HCT116 (cell line): ENCODE data around the gene MEAK7. TPM values are rescaled to one million over a fixed set of nuclear protein-coding genes. Genes with fewer than 3 reads are reported as not detected.

Source experiments
- ATAC-seq: fragments of 200-7000 bp; cut with Tn5 transposase; 2 replicates; pipeline ENCODE4 v1.9.1; 2020; ENCODE audit warnings: mild to moderate bottlenecking, moderate library complexity
- BruUV-seq: library from RNA; stranded (reverse); fragments of 400-500 nt; replicated peaks from 2 replicates; lab custom pipeline; 2021; lab: Mats Ljungman, UMichigan
- CTCF ChIA-PET: fragments of 300-600 bp; sonication (Branson Sonifier 250); formaldehyde crosslinking; loops from one replicate; lab custom pipeline; 2021; ENCODE audit warnings: antibody characterized with exemption; lab: Charles Lee
- POLR2A ChIA-PET: fragments of 300-600, 350-600 bp; sonication (Branson Sonifier 250); formaldehyde crosslinking; loops from one replicate; lab custom pipeline; 2021; ENCODE audit warnings: antibody characterized with exemption; lab: Charles Lee
- RAD21 ChIA-PET, 2 experiments: fragments of 300-600 bp; sonication (Branson Sonifier 250); formaldehyde crosslinking; loops; one replicate each; lab custom pipeline; 2023; ENCODE audit warnings: low total read pairs in 2 of 2; ENCODE audit not compliant: uncharacterized antibody in 2 of 2, unreplicated experiment in 2 of 2, low non-redundant PET in 1 of 2; lab: Charles Lee
- DNase-seq: peaks from one replicate; pipeline ENCODE4 v3.0.0-alpha.2; 2010; ENCODE audit warnings: low read depth, low spot score
- H2AFZ ChIP-seq: fragments of 200-600 bp; shearing (Covaris generic), sonication (generic); 2 replicates; pipeline ENCODE4 v1.6.1; 2017; ENCODE audit warnings: low read depth, mixed run types, mixed read lengths, antibody characterized with exemption, low read length; ENCODE audit not compliant: poor library complexity, severe bottlenecking
- H3K27ac ChIP-seq: 2 replicates; pipeline ENCODE4 v1.5.1; 2012; ENCODE audit warnings: low read depth, low read length
- H3K27me3 ChIP-seq: fragments of 200-600 bp; sonication (generic); 2 replicates; pipeline ENCODE4 v1.6.1; 2016; ENCODE audit warnings: mixed run types, low read length, mixed read lengths; ENCODE audit not compliant: insufficient read depth
- H3K36me3 ChIP-seq, 2 experiments: fragments of 200-500 bp in 1 of 2; fragments of 200-600 bp in 1 of 2; sonication (Bioruptor generic) in 1 of 2; sonication (generic) in 1 of 2; 2 replicates each; pipeline versions ENCODE4 v1.5.1 to v1.6.1; 2014 to 2016; ENCODE audit warnings: low read length in 2 of 2, inconsistent platforms in 1 of 2, mixed read lengths in 1 of 2, mixed run types in 1 of 2; ENCODE audit not compliant: insufficient read depth in 2 of 2, control insufficient read depth in 1 of 2
- H3K4me1 ChIP-seq, 2 experiments: fragments of 200-600 bp in 1 of 2; sonication (generic) in 1 of 2; 2 replicates each; pipeline versions ENCODE4 v1.5.1 to v1.6.1; 2012 to 2017; ENCODE audit warnings: low read length in 2 of 2, inconsistent platforms in 1 of 2, mild to moderate bottlenecking in 1 of 2, mixed read lengths in 1 of 2, mixed run types in 1 of 2, moderate library complexity in 1 of 2; ENCODE audit not compliant: insufficient read depth in 2 of 2, control insufficient read depth in 1 of 2
- H3K4me2 ChIP-seq: fragments of 200-600 bp; sonication (generic); 2 replicates; pipeline ENCODE4 v1.6.1; 2017; ENCODE audit warnings: mixed run types, low read length, mixed read lengths
- H3K4me3 ChIP-seq, 2 experiments: fragments of 200-600 bp in 1 of 2; sonication (generic) in 1 of 2; replicated peaks in 1 of 2; 2 replicates each; pipeline ENCODE4 v1.5.1; 2011 to 2016; ENCODE audit warnings: low read length in 2 of 2, control low read depth in 1 of 2, low read depth in 1 of 2, mild to moderate bottlenecking in 1 of 2, mixed read lengths in 1 of 2, mixed run types in 1 of 2
- H3K79me2 ChIP-seq: fragments of 200-600 bp; sonication (generic); 2 replicates; pipeline ENCODE4 v1.6.1; 2017; ENCODE audit warnings: mild to moderate bottlenecking, mixed run types, low read length, moderate library complexity, mixed read lengths; ENCODE audit not compliant: insufficient read depth
- H3K9ac ChIP-seq: fragments of 200-600 bp; sonication (generic); 2 replicates; pipeline ENCODE4 v1.6.1; 2016; ENCODE audit warnings: low read length, mixed read lengths
- H3K9me2 ChIP-seq: fragments of 200-600 bp; sonication (generic), shearing (Covaris generic); 2 replicates; pipeline ENCODE4 v1.6.1; 2017; ENCODE audit warnings: mixed run types, mild to moderate bottlenecking, moderate library complexity; ENCODE audit not compliant: insufficient read depth
- H3K9me3 ChIP-seq, 2 experiments: fragments of 200-500 bp in 1 of 2; fragments of 200-600 bp in 1 of 2; sonication (Bioruptor generic) in 1 of 2; sonication (generic) in 1 of 2; 2 replicates each; pipeline ENCODE4 v1.6.1; 2014 to 2017; ENCODE audit warnings: low read length in 2 of 2, mixed read lengths in 2 of 2, inconsistent platforms in 1 of 2, low read depth in 1 of 2, mild to moderate bottlenecking in 1 of 2, mixed run types in 1 of 2, moderate library complexity in 1 of 2; ENCODE audit not compliant: control insufficient read depth in 1 of 2, insufficient read depth in 1 of 2
- H4K20me1 ChIP-seq: fragments of 200-600 bp; sonication (generic), shearing (Covaris generic); 2 replicates; pipeline ENCODE4 v1.6.1; 2017; ENCODE audit warnings: mixed run types, mild to moderate bottlenecking, moderate library complexity; ENCODE audit not compliant: insufficient read depth
- ATF3 ChIP-seq: IDR thresholded peaks from 2 replicates; pipeline ENCODE4 v1.6.1; 2012
- CEBPB ChIP-seq: IDR thresholded peaks from 2 replicates; pipeline ENCODE4 v1.6.1; 2012; ENCODE audit warnings: low read depth
- ELF1 ChIP-seq: IDR thresholded peaks from 2 replicates; pipeline ENCODE4 v1.6.1; 2012; ENCODE audit warnings: low read depth, borderline replicate concordance
- EZH2 ChIP-seq: fragments of 200-600 bp; sonication (generic); IDR thresholded peaks from 2 replicates; pipeline ENCODE4 v1.6.1; 2017; ENCODE audit warnings: antibody characterized with exemption, mixed run types
- MAX ChIP-seq: IDR thresholded peaks from 2 replicates; pipeline ENCODE4 v1.6.1; 2012
- POLR2A ChIP-seq: IDR thresholded peaks from 2 replicates; pipeline ENCODE4 v1.7.0; 2011; ENCODE audit warnings: borderline replicate concordance; ENCODE audit not compliant: insufficient read depth, insufficient read length; ENCODE audit errors: extremely low read depth
- POLR2AphosphoS5 ChIP-seq: IDR thresholded peaks from 2 replicates; pipeline ENCODE4 v1.6.1; 2011; ENCODE audit warnings: mild to moderate bottlenecking, low read depth, low read length, moderate library complexity
- REST ChIP-seq: IDR thresholded peaks from 2 replicates; pipeline ENCODE4 v1.6.1; 2012; ENCODE audit warnings: low read depth
- SIN3A ChIP-seq: IDR thresholded peaks from 2 replicates; pipeline ENCODE4 v1.6.1; 2012; ENCODE audit warnings: low read depth
- SP1 ChIP-seq: IDR thresholded peaks from 2 replicates; pipeline ENCODE4 v1.6.1; 2012; ENCODE audit warnings: low read depth
- SRF ChIP-seq: IDR thresholded peaks from 2 replicates; pipeline ENCODE4 v1.6.1; 2012; ENCODE audit warnings: low read depth
- YY1 ChIP-seq: IDR thresholded peaks from 2 replicates; pipeline ENCODE4 v1.6.1; 2011; ENCODE audit warnings: low read length, low read depth, moderate library complexity, mild to moderate bottlenecking; ENCODE audit not compliant: insufficient replicate concordance; ENCODE audit errors: extremely low read depth
- ZBTB33 ChIP-seq: IDR thresholded peaks from 2 replicates; pipeline ENCODE4 v1.6.1; 2011; ENCODE audit warnings: mild to moderate bottlenecking, low read length, moderate library complexity; ENCODE audit not compliant: insufficient replicate concordance; ENCODE audit errors: extremely low read depth
- ZFX ChIP-seq: fragments of 450-650 bp; IDR thresholded peaks from 2 replicates; pipeline ENCODE4 v1.6.1; 2017
- ZNF274 ChIP-seq: fragments of 200-500 bp; sonication (Bioruptor generic); IDR thresholded peaks from 2 replicates; pipeline ENCODE4 v1.6.1; 2014; ENCODE audit warnings: mild to moderate bottlenecking, low read depth, low read length, inconsistent platforms
- intact Hi-C: fragments of 100-400 bp; cut with micrococcal nuclease; formaldehyde crosslinking; loops from 2 replicates; pipeline ENCODE4 v1.10.0; 2022
- total RNA-seq: library from RNA; stranded (reverse); gene quantifications from one replicate; pipeline ENCODE4 v1.2.1, GENCODE V29; 2021; ENCODE audit not compliant: unreplicated experiment

The MEAK7 gene
- total RNA-seq, 1 experiment from 2014 or later = 32.2 TPM

- Histone ChIP-seq H3K9me3 (peaks cover 0 to 6% of the 10 kb centered on the region in 2 experiments; a peak in 1 of 4 replicates), H2AFZ (no peak overlapping the region), H3K4me1 (peaks cover 3 to 20% of the 10 kb centered on the region in 2 experiments; a peak in 1 of 4 replicates), H4K20me1 (no peaks in the 10 kb centered on the region), H3K27me3 (0 out of 2 replicates have a peak, but pooled peaks cover 4% of the 10 kb centered on the region), H3K36me3 (no peaks in the 10 kb centered on the region), H3K4me3 (no peak overlapping the region), H3K79me2 (no peaks in the 10 kb centered on the region), H3K27ac (no peak overlapping the region), H3K4me2 (peak overlapping the region; percentile 15), H3K9me2 (no peaks in the 10 kb centered on the region), H3K9ac (no peak overlapping the region)
- 0 out of 2 replicates have a peak, but pooled peaks have one; percentile 18 for ATAC-seq
- CTCF ChIA-PET = interaction anchor here (0.9 to 1.2 kb wide), 2 partner anchors 26 to 579 kb away, joined by 3 to 4 read pairs; partner anchors contain the start of gene OSGIN1
- POLR2A ChIA-PET = no interaction called here
- TF ChIP-seq ZNF274 (no peak), SRF (peak; percentile 70)
- RAD21 ChIA-PET = no interaction called here
- no TSS peak for BruUV-seq
- no peak for DNase-seq
- intact Hi-C loops = no loop called here
Observed at GRCh38 chr16:84532291-84532724, 27.8 kb upstream of the MEAK7 start.

- RAD21 ChIA-PET = no interaction called here
- no peak overlapping the region for H3K4me3 ChIP-seq
- no peaks in the 10 kb centered on the region for H3K79me2 ChIP-seq
- no TSS peak for BruUV-seq
- DNase-seq = no peak
- H3K9me3 ChIP-seq = peaks cover 0 to 6% of the 10 kb centered on the region in 2 experiments; a peak in 1 of 4 replicates
- H3K27me3 ChIP-seq = 0 out of 2 replicates have a peak, but pooled peaks cover 4% of the 10 kb centered on the region
- intact Hi-C loops = no loop called here
- H3K9me2 ChIP-seq = no peaks in the 10 kb centered on the region
- H3K4me1 ChIP-seq = peaks cover 3 to 20% of the 10 kb centered on the region in 2 experiments; a peak in 1 of 4 replicates
- peak overlapping the region; percentile 15; the same call in 1 of the 2 replicates for H3K4me2 ChIP-seq
- CTCF ChIA-PET = no interaction called here
- H4K20me1 ChIP-seq = no peaks in the 10 kb centered on the region
- H3K27ac ChIP-seq = no peak overlapping the region
- no peaks in the 10 kb centered on the region for H3K36me3 ChIP-seq
- ATAC-seq = no peak
- no peak overlapping the region for H3K9ac ChIP-seq
- POLR2A ChIA-PET = no interaction called here
- H2AFZ ChIP-seq = no peak overlapping the region
- TF ChIP-seq ELF1 (no peak), ATF3 (no peak), SP1 (no peak), REST (no peak), ZBTB33 (no peak), POLR2A (no peak), CEBPB (no peak), EZH2 (no peak), POLR2AphosphoS5 (no peak), SIN3A (no peak), ZNF274 (no peak), MAX (no peak), YY1 (no peak), ZFX (no peak)
Observed at GRCh38 chr16:84531671-84532111, 27.2 kb upstream of the MEAK7 start.
